Stomach (tissue), 9 donors: ENCODE data around the gene APEX2. TPM values are rescaled to one million over a fixed set of nuclear protein-coding genes. Genes with fewer than 3 reads are reported as not detected.

Experiments
- DNase-seq, 2 donors: peaks; one replicate each; pipeline versions ENCODE4 v3.0.0 to v3.0.0-alpha.2; 2013 to 2019
- H3K27ac ChIP-seq, 5 donors: fragments of 200-600 bp in 4 of 5; sonication (generic) in 4 of 5; one replicate each; pipeline ENCODE4 v1.5.1; 2013 to 2019; ENCODE audit warnings: mild to moderate bottlenecking in 1 of 5, moderate library complexity in 1 of 5
- H3K27me3 ChIP-seq, 3 donors: fragments of 200-600 bp; sonication (generic); one replicate each; pipeline ENCODE4 v1.5.1; 2017 to 2019; ENCODE audit warnings: mixed run types in 1 of 3
- H3K36me3 ChIP-seq, 4 donors: fragments of 200-600 bp; sonication (generic); 1 replicate in 3 of 4; 2 replicates in 1 of 4; pipeline ENCODE4 v1.5.1; 2016 to 2019
- H3K4me1 ChIP-seq, 4 donors: fragments of 200-600 bp; sonication (generic); one replicate each; pipeline ENCODE4 v1.5.1; 2016 to 2019
- H3K4me3 ChIP-seq, 4 donors: fragments of 200-600 bp; sonication (generic) in 3 of 4; one replicate each; pipeline ENCODE4 v1.5.1; 2016 to 2019; ENCODE audit warnings: mild to moderate bottlenecking in 1 of 4
- H3K9me3 ChIP-seq, 4 donors: fragments of 200-600 bp; sonication (generic); one replicate each; pipeline ENCODE4 v1.5.1; 2016 to 2019
- EP300 ChIP-seq: sonication (generic); formaldehyde crosslinking; IDR thresholded peaks from one replicate; pipeline ENCODE4 v1.6.1; 2017; ENCODE audit warnings: antibody characterized with exemption
- POLR2A ChIP-seq, 4 donors: fragments of 450-650 bp; IDR thresholded peaks; one replicate each; pipeline ENCODE4 v1.6.1; 2016; ENCODE audit warnings: antibody characterized with exemption in 4 of 4, control low read depth in 2 of 4, mild to moderate bottlenecking in 1 of 4, moderate library complexity in 1 of 4
- POLR2AphosphoS5 ChIP-seq, 3 donors: sonication (generic); formaldehyde crosslinking; IDR thresholded peaks; one replicate each; pipeline ENCODE4 v1.6.1; 2016; ENCODE audit warnings: antibody characterized with exemption in 3 of 3
- WGBS, 5 donors: extraction: QIAGEN DNeasy Blood & Tissue Kit in 3 of 5; methylation state at CpG; one replicate each; pipeline versions ENCODE4 v1.1.5 to v1.1.7; 2013 to 2018; 5-methylcytosine and 5-hydroxymethylcytosine counted together
- intact Hi-C: fragments of 100-400 bp; cut with DNase I; formaldehyde crosslinking; loops from one replicate; pipeline ENCODE4 v1.15.1; 2023; ENCODE audit warnings: low total_unique reads
- polyA plus RNA-seq, 3 donors: library from polyadenylated mRNA; stranded (reverse); fragments of 200-250 nt; gene quantifications; one replicate each; pipeline ENCODE4 v1.2.3, GENCODE V29; 2013
- total RNA-seq, 5 donors: library from RNA; depleted of rRNA; stranded (reverse); fragments of >200 nt; gene quantifications; one replicate each; pipeline versions ENCODE4 v1.1.0 to v1.2.3, GENCODE V29; 2014 to 2016
- TF ChIP-seq, protein P1 (sequence below), 7 experiments: fragments of 450-650 bp in 4 of 7; fragments of 200-600 bp in 3 of 7; sonication (generic) in 3 of 7; IDR thresholded peaks; one replicate each; pipeline ENCODE4 v1.5.1; 2016 to 2019; ENCODE audit warnings: antibody characterized with exemption in 7 of 7, control low read depth in 2 of 7, mild to moderate bottlenecking in 1 of 7
- donor health status: healthy with polysubstance abuse.
- donor health status: Bipolar disorder and iron deficiency.
- donor health status: healthy.

Gene APEX2
- total and polyA plus RNA-seq, 8 donors, result 0.29 to 11.2 (median 8.3) TPM

DNA sequence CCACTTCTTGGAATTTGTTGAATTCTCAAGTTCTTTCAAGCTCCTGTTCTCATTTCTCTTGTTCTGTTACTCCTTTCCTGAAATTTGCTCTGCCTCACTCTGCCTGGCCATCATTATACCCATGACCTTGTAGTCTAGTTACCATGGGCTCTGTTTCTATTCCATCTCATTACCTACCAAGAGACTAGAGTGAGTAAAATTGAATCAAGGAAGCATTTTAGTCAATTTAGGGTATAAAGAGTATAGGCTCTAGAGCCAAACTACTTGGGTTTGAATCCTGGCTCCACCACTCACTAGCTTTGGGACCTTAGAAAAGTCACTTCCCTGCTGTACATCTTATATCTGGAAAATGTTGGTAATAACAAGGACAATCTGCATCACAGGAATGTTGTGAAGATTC is 28.4 kb downstream of the APEX2 start:
- no peaks in the 10 kb centered on the region for H3K36me3 ChIP-seq
- DNase-seq, result no peak
- H3K9me3 ChIP-seq, result no peaks in the 10 kb centered on the region
- intact Hi-C loops, result no loop called here
- no peak overlapping the region for H3K27ac ChIP-seq
- TF ChIP-seq, protein P1, sequence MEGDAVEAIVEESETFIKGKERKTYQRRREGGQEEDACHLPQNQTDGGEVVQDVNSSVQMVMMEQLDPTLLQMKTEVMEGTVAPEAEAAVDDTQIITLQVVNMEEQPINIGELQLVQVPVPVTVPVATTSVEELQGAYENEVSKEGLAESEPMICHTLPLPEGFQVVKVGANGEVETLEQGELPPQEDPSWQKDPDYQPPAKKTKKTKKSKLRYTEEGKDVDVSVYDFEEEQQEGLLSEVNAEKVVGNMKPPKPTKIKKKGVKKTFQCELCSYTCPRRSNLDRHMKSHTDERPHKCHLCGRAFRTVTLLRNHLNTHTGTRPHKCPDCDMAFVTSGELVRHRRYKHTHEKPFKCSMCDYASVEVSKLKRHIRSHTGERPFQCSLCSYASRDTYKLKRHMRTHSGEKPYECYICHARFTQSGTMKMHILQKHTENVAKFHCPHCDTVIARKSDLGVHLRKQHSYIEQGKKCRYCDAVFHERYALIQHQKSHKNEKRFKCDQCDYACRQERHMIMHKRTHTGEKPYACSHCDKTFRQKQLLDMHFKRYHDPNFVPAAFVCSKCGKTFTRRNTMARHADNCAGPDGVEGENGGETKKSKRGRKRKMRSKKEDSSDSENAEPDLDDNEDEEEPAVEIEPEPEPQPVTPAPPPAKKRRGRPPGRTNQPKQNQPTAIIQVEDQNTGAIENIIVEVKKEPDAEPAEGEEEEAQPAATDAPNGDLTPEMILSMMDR (IDR thresholded peaks at IDR 0.05), result no peak
- TF ChIP-seq POLR2AphosphoS5 (IDR thresholded peaks at IDR 0.05) (no peak), POLR2A (IDR thresholded peaks at IDR 0.05) (no peak), EP300 (no peak)
- H3K27me3 ChIP-seq, result peaks cover 0 to 10% (median 0%) of the 10 kb centered on the region in 3 donors
- no peak overlapping the region for H3K4me3 ChIP-seq
- no peaks in the 10 kb centered on the region for H3K4me1 ChIP-seq

DNA sequence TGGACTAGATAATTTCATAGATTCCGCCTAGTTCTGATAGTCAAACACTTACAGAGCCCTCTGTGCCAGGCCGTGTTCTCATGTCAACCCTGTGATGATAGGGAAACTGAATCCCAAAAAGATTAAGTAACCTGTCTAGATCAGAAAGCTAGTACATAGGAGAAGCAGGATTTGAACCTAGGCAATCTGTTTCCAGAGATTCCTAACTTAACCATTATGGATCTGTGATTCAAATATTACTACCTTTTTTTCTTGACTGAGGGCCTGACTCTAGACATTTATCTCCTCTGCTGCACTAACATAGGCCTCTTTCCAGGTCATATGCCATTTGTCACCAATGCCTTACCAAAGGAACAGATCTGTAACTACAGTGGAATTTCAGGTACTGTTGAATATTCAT is 29.1 kb downstream of the APEX2 start:
- H3K4me3 ChIP-seq, result no peak overlapping the region
- no peak for DNase-seq
- no peaks in the 10 kb centered on the region for H3K4me1 ChIP-seq
- TF ChIP-seq EP300 (no peak), POLR2A (IDR thresholded peaks at IDR 0.05) (no peak), POLR2AphosphoS5 (IDR thresholded peaks at IDR 0.05) (no peak)
- TF ChIP-seq, protein P1 (IDR thresholded peaks at IDR 0.05), result no peak
- intact Hi-C loops, result no loop called here
- no peaks in the 10 kb centered on the region for H3K36me3 ChIP-seq
- no peaks in the 10 kb centered on the region for H3K9me3 ChIP-seq
- 47 to 82% (median 72%) methylated on average over 2 of the region's 2 CpGs for WGBS, 5 donors
- H3K27me3 ChIP-seq, result peaks cover 0 to 10% (median 0%) of the 10 kb centered on the region in 3 donors
- no peak overlapping the region for H3K27ac ChIP-seq

DNA sequence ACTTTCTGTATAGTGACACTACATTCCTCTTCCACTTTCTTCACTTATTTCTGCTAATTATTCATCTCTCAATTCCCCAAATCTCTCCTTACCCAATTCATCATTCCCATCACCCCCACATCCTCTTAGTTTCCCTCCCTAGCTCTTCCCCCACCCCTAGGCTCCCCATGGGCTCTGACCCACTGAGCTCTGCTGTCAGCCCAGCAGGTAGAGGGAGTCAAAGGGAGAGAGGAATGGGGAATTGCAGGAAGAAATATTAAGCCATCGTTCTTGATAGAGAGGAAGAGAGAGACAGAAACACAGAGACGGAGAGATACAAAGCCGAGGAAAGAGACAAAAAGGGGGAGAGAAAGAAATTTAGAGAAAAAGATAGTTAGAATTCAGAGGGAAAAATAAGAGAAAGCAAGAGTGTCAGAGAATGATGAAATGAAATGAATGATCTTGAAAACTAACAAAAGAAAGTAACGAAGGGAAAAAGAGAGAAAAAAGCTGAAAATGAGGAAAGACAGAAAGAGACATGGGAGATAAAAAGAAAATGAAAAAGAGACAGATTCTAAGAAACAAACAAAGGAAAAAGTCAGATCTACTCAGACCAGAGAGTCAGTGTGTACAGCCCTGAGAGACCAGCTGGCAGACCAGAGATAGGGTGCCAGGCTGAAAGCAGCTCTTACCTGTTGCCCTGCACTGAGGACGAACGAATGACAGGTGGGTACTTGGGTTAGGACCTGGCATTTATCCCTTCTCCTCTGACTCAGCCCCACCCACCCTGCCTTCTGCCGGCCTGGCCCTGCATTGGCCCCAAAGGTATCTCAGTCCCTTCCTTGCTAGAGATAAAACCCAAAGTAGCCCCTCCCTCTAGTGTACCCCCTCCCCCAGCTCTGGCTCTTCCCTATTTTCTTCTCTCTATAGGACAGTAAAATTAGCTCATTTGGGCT is 30.4 kb downstream of the APEX2 start, which contains the start of gene ALAS2:
Gene ALAS2, minus strand, starts transcription at position 707 of the 935 bp plus-strand sequence. CDS start 4,977 bp downstream, outside the sequence.
- intact Hi-C loops, result no loop called here

DNA sequence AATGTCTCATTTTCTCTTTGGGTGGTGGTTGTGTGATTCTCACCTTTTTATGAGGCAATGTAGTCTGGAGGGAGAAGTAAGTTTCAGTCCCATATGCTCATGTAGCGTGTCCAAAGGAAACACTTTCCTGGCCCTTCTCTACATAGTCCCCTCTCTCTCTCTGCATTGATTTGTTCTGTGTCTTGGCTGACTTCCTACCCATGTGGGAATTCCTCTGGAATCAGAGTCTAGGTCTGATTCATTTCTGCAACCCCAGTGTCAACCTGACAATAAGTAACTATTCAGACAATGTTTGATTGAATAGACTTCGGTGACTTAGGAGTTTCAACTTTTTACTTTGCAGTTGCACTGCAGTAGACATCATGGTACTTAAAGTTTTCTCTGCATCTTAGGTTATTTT is 33.3 kb downstream of the APEX2 start:
- no peak overlapping the region for H3K4me3 ChIP-seq
- TF ChIP-seq EP300 (no peak), POLR2A (IDR thresholded peaks at IDR 0.05) (no peak), POLR2AphosphoS5 (IDR thresholded peaks at IDR 0.05) (no peak)
- TF ChIP-seq, protein P1 (IDR thresholded peaks at IDR 0.05), result no peak
- 73 to 85% (median 78%) methylated on average over 2 of the region's 2 CpGs for WGBS, 5 donors
- no peak for DNase-seq
- peaks cover 0 to 3% (median 0%) of the 10 kb centered on the region in 4 donors for H3K9me3 ChIP-seq
- no peak overlapping the region for H3K27ac ChIP-seq
- H3K4me1 ChIP-seq, result no peaks in the 10 kb centered on the region
- H3K27me3 ChIP-seq, result peaks cover 0 to 4% (median 0%) of the 10 kb centered on the region in 3 donors
- no peaks in the 10 kb centered on the region for H3K36me3 ChIP-seq
- intact Hi-C loops, result no loop called here

More for the DNA sequence above, 30.4 kb downstream of the APEX2 start, which contains the start of gene ALAS2:
- no peak for DNase-seq
- H3K36me3 ChIP-seq, result no peaks in the 10 kb centered on the region
- 48 to 63% (median 56%) methylated on average over 7 of the region's 7 CpGs for WGBS, 5 donors
- no peak within 1 kb of the TSS for H3K27ac ChIP-seq
- no peaks in the 10 kb centered on the region for H3K4me1 ChIP-seq
- no peak within 1 kb of the TSS for H3K4me3 ChIP-seq
- peaks cover 0 to 4% (median 0%) of the 10 kb centered on the region in 3 donors for H3K27me3 ChIP-seq
- TF ChIP-seq POLR2AphosphoS5 (IDR thresholded peaks at IDR 0.05) (no peak), POLR2A (IDR thresholded peaks at IDR 0.05) (no peak), EP300 (no peak)
- TF ChIP-seq, protein P1 (IDR thresholded peaks at IDR 0.05), result no peak
- H3K9me3 ChIP-seq, result peaks cover 0 to 3% (median 0%) of the 10 kb centered on the region in 4 donors
